HepG2 (cell line): ENCODE measurements around the gene COX4I2. TPM values are rescaled to one million over a fixed set of nuclear protein-coding genes. Genes with fewer than 3 reads are reported as not detected.
A peak's percentile ranks its signal among the peaks of the same experiment; 100 is the strongest.

ENCODE experiments used
- CCAR2 ChIP-seq: fragments of 200-400 bp; formaldehyde crosslinking; optimal IDR thresholded peaks from 2 replicates; pipeline ENCODE3; 2018; ENCODE audit warnings: low read depth, mild to moderate bottlenecking, low read length, moderate library complexity
- ELF3 ChIP-seq: IDR thresholded peaks from 2 replicates; pipeline ENCODE4 v1.6.1; 2016; ENCODE audit warnings: missing genetic modification reagents, missing compliant biosample characterization
- GABPB1 ChIP-seq: IDR thresholded peaks from 2 replicates; pipeline ENCODE4 v1.6.1; 2016; ENCODE audit warnings: mild to moderate bottlenecking, missing genetic modification reagents, moderate library complexity, missing compliant biosample characterization
- HMGA1 ChIP-seq: sonication (generic); formaldehyde crosslinking; conservative IDR thresholded peaks from 2 replicates; pipeline ENCODE4 v1.4.0; 2020; ENCODE audit warnings: missing genetic modification reagents
- IRF1 ChIP-seq: sonication (generic); formaldehyde crosslinking; IDR thresholded peaks from 2 replicates; pipeline ENCODE4 v1.4.0; 2020; ENCODE audit warnings: low read depth, mild to moderate bottlenecking, missing genetic modification reagents
- IRX3 ChIP-seq: sonication (generic); formaldehyde crosslinking; IDR thresholded peaks from 2 replicates; pipeline ENCODE4 v1.8.1; 2023; ENCODE audit warnings: mild to moderate bottlenecking, low read depth, missing genetic modification reagents, borderline replicate concordance
- NFRKB ChIP-seq: fragments of 450-650 bp; IDR thresholded peaks from 2 replicates; pipeline ENCODE4 v1.6.1; 2017
- NR0B2 ChIP-seq: sonication (generic); formaldehyde crosslinking; IDR thresholded peaks from 2 replicates; pipeline ENCODE4 v1.4.0; 2020; ENCODE audit warnings: mild to moderate bottlenecking, missing genetic modification reagents
- PBX2 ChIP-seq: IDR thresholded peaks from 2 replicates; pipeline ENCODE4 v1.6.1; 2016; ENCODE audit warnings: control low read depth
- PCBP2 ChIP-seq: fragments of 200-400 bp; formaldehyde crosslinking; optimal IDR thresholded peaks from 2 replicates; pipeline ENCODE3; 2018; ENCODE audit warnings: low read length, low read depth; ENCODE audit not compliant: poor library complexity, severe bottlenecking
- SKI ChIP-seq: fragments of 450-650 bp; IDR thresholded peaks from one replicate; pipeline ENCODE4 v1.6.1; 2018; ENCODE audit warnings: mild to moderate bottlenecking; ENCODE audit not compliant: partially characterized antibody
- SP2 ChIP-seq: sonication (generic); formaldehyde crosslinking; IDR thresholded peaks from 2 replicates; pipeline ENCODE4 v1.5.1; 2020; ENCODE audit warnings: mild to moderate bottlenecking, missing genetic modification reagents
- TOE1 ChIP-seq: sonication (generic); formaldehyde crosslinking; IDR thresholded peaks from 2 replicates; pipeline ENCODE4 v1.4.0; 2020; ENCODE audit warnings: mild to moderate bottlenecking, missing genetic modification reagents
- XBP1 ChIP-seq: sonication (generic); formaldehyde crosslinking; IDR thresholded peaks from 2 replicates; pipeline ENCODE4 v1.5.0; 2020; ENCODE audit warnings: missing genetic modification reagents
- ZFAT ChIP-seq: sonication (generic); formaldehyde crosslinking; conservative IDR thresholded peaks from 2 replicates; pipeline ENCODE4 v1.8.1; 2023; ENCODE audit warnings: missing genetic modification reagents, inconsistent platforms
- ZFP36L1 ChIP-seq: sonication (generic); formaldehyde crosslinking; IDR thresholded peaks from 2 replicates; pipeline ENCODE4 v1.8.0; 2022; ENCODE audit warnings: mild to moderate bottlenecking, missing genetic modification reagents, moderate library complexity
- ZNF280D ChIP-seq: sonication (generic); formaldehyde crosslinking; IDR thresholded peaks from 2 replicates; pipeline ENCODE4 v1.5.1; 2020; ENCODE audit warnings: mild to moderate bottlenecking, missing genetic modification reagents
- ZNF296 ChIP-seq: sonication (generic); formaldehyde crosslinking; conservative IDR thresholded peaks from 2 replicates; pipeline ENCODE4 v1.5.0; 2020; ENCODE audit warnings: mild to moderate bottlenecking, missing genetic modification reagents
- ZNF333 ChIP-seq: sonication (generic); formaldehyde crosslinking; IDR thresholded peaks from 2 replicates; pipeline ENCODE4 v1.4.0; 2020; ENCODE audit warnings: mild to moderate bottlenecking, missing genetic modification reagents, borderline replicate concordance
- ZNF44 ChIP-seq: sonication (generic); formaldehyde crosslinking; IDR thresholded peaks from 2 replicates; pipeline ENCODE4 v1.5.1; 2020; ENCODE audit warnings: mild to moderate bottlenecking, missing genetic modification reagents
- ZNF460 ChIP-seq: sonication (generic); formaldehyde crosslinking; IDR thresholded peaks from 2 replicates; pipeline ENCODE4 v1.5.1; 2020; ENCODE audit warnings: missing genetic modification reagents, mild to moderate bottlenecking, borderline replicate concordance
- ZNF737 ChIP-seq: sonication (generic); formaldehyde crosslinking; IDR thresholded peaks from 2 replicates; pipeline ENCODE4 v1.5.0; 2020; ENCODE audit warnings: missing genetic modification reagents, mild to moderate bottlenecking, borderline replicate concordance
- ZNF75D ChIP-seq: sonication (generic); formaldehyde crosslinking; IDR thresholded peaks from 2 replicates; pipeline ENCODE4 v1.8.1; 2023; ENCODE audit warnings: missing genetic modification reagents, mild to moderate bottlenecking, borderline replicate concordance
- ZZZ3 ChIP-seq: sonication (generic); formaldehyde crosslinking; IDR thresholded peaks from 2 replicates; pipeline ENCODE4 v1.4.0; 2020; ENCODE audit warnings: missing genetic modification reagents, mild to moderate bottlenecking, borderline replicate concordance
- polyA plus RNA-seq, 8 experiments: library from polyadenylated mRNA; depleted of rRNA in 3 of 8; stranded (reverse) in 7 of 8; unstranded in 1 of 8; fragments of >200 nt; fragmentation: Illumina TruSeq in 4 of 8; extraction: Trizol in 4 of 8; gene quantifications; 2 replicates each; pipeline versions ENCODE4 v1.2.1 to v1.2.3, GENCODE V29; 2011 to 2016; ENCODE audit warnings: low read depth in 4 of 8, missing spikeins in 1 of 8, mixed read lengths in 1 of 8; ENCODE audit not compliant: insufficient read depth in 1 of 8
- total RNA-seq, 5 experiments: library from RNA; depleted of rRNA; stranded (reverse); fragments of >200 nt; fragmentation: Illumina TruSeq; extraction: Trizol; gene quantifications; 2 replicates each; pipeline ENCODE4 v1.2.3, GENCODE V29; 2016; ENCODE audit warnings: low read depth in 1 of 5

The COX4I2 gene
- total and polyA plus RNA-seq, 2 of the 13 experiments (the other 11 are each of a cell fraction or from before 2014, with no cell fraction given): 1.1 TPM; not detected in 1

- TF ChIP-seq ZNF280D (CRISPR knock-in tag): no peak
- TF ChIP-seq ZNF75D (CRISPR knock-in tag): 0 out of 2 replicates have a peak, but pooled peaks have one; percentile 93
- TF ChIP-seq SP2: peak; percentile 76
- TF ChIP-seq IRX3: peak; percentile 98
- peak; percentile 88 for TF ChIP-seq ZZZ3 (CRISPR knock-in tag)
- TF ChIP-seq IRF1 (CRISPR knock-in tag): peak; percentile 70; the same call in 1 of the 2 replicates
- peak; percentile 17; the same call in 1 of the 2 replicates for TF ChIP-seq ZNF296 (CRISPR knock-in tag)
- TF ChIP-seq NR0B2 (CRISPR knock-in tag): peak; percentile 90
- peak; percentile 81 for TF ChIP-seq GABPB1 (CRISPR knock-in tag)
- no peak for TF ChIP-seq PCBP2
- TF ChIP-seq SKI: peak; percentile 85
- TF ChIP-seq NFRKB: no peak
- peak; percentile 40 for TF ChIP-seq CCAR2
- TF ChIP-seq ZNF44 (CRISPR knock-in tag): peak; percentile 96; the same call in 1 of the 2 replicates
- peak; percentile 88; the same call in 1 of the 2 replicates for TF ChIP-seq ZNF333 (CRISPR knock-in tag)
- TF ChIP-seq ZFAT (CRISPR knock-in tag): 0 out of 2 replicates have a peak, but pooled peaks have one; percentile 18
- no peak; the same call in 1 of the 2 replicates for TF ChIP-seq ZNF460
- TF ChIP-seq HMGA1 (CRISPR knock-in tag): no peak
- peak; percentile 10 for TF ChIP-seq PBX2 (CRISPR knock-in tag)
- TF ChIP-seq TOE1: no peak; the same call in 1 of the 2 replicates
- 0 out of 2 replicates have a peak, but pooled peaks have one; percentile 18 for TF ChIP-seq ZNF737
- peak; percentile 91 for TF ChIP-seq ELF3 (CRISPR knock-in tag)
- TF ChIP-seq ZFP36L1 (CRISPR knock-in tag): peak; percentile 90
- peak; percentile 61 for TF ChIP-seq XBP1 (CRISPR knock-in tag)
Measured at GRCh38 chr20:31605031-31605901, 32.4 kb upstream of the COX4I2 start, which contains the start of gene ID1 (continued).
